Aortic smooth muscle cell (primary cell): Measurements from ENCODE around the gene PCDH17. TPM values are rescaled to one million over a fixed set of nuclear protein-coding genes. Genes with fewer than 3 reads are reported as not detected.

Experiments used
- total RNA-seq: library from RNA; depleted of rRNA; stranded (reverse); fragments of >200 nt; gene quantifications from 2 replicates; pipeline ENCODE4 v1.2.3, GENCODE V29; 2014

Gene PCDH17
- total RNA-seq, result 0.40 and 0.44 TPM in 2 replicates

DNA sequence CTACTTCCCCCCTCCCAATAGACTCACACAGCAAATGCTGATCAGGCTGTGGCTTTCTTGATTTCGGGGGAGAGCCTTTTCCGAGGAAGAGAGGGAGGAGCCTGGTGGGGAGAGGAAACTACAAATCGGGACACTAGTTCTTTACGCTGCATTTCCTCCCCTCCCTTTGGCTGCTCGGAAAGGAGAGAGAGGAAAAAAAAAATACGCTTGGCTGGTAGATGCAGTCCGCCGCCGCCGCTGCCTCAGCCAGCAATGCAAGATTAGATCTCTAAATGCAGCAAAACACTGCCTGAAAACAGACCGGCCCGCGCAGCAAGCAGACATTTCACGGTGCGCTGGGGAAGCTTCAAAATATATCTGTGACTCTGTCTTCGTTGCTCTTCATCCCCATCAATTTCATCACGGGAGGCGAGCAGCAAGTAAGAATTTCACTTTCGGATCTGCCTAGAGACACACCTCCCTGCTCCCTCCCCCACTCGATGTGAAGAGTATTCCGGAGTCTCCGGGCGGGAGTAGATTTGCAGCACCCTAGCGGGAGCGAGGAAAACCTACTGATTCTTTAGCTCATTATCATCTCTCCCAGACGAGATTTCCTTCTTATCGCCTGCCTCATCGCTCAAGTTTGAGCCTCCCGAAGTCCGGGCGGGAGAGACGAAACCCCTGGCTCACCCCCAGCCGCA lies at the start of gene PCDH17:
PCDH17 (plus strand) TSS at position 149 of the 680 bp plus-strand sequence. CDS start 803 bp downstream, outside the sequence.

